ENCODE measurements around the gene KRTAP23-1. TPM values are rescaled to one million over a fixed set of nuclear protein-coding genes. Genes with fewer than 3 reads are reported as not detected.

Gene KRTAP23-1
- total RNA-seq, 1 donor: not detected

DNA sequence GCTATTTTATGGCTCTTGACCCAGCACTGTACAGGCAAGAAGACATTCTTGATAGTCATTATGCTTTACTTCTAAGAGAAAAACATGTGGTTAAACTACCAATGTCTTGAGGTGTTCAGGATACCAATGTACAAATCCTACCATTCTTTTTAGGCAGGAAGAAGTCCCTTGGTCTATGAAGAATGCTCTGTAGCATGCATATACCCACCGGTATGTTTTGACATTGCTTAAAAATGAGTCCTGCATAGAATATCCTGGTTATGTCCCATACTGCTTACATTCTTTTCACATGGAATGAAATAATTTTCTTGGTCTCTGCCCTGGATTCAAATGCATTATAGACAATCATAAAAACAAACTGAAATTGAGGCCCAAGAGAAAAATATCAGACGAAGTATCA is 15.7 kb downstream of the KRTAP23-1 start:
- TF ChIP-seq, protein P1, sequence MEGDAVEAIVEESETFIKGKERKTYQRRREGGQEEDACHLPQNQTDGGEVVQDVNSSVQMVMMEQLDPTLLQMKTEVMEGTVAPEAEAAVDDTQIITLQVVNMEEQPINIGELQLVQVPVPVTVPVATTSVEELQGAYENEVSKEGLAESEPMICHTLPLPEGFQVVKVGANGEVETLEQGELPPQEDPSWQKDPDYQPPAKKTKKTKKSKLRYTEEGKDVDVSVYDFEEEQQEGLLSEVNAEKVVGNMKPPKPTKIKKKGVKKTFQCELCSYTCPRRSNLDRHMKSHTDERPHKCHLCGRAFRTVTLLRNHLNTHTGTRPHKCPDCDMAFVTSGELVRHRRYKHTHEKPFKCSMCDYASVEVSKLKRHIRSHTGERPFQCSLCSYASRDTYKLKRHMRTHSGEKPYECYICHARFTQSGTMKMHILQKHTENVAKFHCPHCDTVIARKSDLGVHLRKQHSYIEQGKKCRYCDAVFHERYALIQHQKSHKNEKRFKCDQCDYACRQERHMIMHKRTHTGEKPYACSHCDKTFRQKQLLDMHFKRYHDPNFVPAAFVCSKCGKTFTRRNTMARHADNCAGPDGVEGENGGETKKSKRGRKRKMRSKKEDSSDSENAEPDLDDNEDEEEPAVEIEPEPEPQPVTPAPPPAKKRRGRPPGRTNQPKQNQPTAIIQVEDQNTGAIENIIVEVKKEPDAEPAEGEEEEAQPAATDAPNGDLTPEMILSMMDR (IDR thresholded peaks at IDR 0.05; ENCODE audit: extremely low read depth, low read depth, low read length): no peak
- Histone ChIP-seq H3K4me3 (ENCODE audit: insufficient read depth, low read length) (no peak overlapping the region), H3K79me2 (ENCODE audit: insufficient read depth, low read length) (no peaks in the 10 kb centered on the region), H3K9me3 (ENCODE audit: low read depth, low read length) (no peaks in the 10 kb centered on the region), H3K4me2 (ENCODE audit: insufficient read depth, low read length) (no peak overlapping the region), H3K4me1 (ENCODE audit: insufficient read depth, low read length) (no peaks in the 10 kb centered on the region), H3K36me3 (ENCODE audit: insufficient read depth, low read length) (no peaks in the 10 kb centered on the region), H3K27ac (ENCODE audit: low read depth, low read length) (no peak overlapping the region), H2AFZ (ENCODE audit: low read length) (no peak overlapping the region), H4K20me1 (ENCODE audit: insufficient read depth, low read length) (no peaks in the 10 kb centered on the region), H3K27me3 (ENCODE audit: insufficient read depth, low read length) (no peaks in the 10 kb centered on the region)
- DNase-seq (ENCODE audit: insufficient read length, low spot score, missing footprints): no peak

DNA sequence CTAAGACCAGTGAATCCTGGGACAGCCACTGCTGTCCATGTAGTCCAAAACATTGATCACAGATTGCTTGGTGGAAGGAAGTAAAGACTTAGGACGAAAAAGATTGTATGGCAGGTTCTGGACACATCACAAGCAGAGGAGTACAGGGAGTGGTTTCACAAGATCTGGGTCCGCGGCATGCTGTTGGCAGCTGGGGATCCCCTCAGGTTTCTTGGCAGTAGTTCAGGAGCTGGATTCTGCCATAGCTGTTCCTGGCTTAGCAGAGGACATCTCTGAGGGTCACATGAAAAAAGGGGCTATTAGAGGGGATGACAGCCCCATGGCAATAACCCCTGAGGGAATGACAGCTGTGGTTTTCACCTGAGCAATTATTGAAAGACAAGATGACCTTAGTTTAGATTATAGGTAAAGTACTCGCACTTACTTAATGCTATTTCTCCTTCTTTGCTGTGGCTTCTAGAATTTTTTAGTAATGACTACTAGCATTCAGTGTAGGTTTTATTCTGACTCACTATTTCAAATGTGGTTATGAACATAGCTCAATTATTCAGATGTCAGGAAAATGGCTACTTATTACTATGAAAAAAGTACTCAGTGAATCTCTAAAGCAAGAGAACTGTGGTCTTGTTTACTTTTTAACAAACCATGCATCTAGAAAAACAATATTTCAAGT is 19.1 kb downstream of the KRTAP23-1 start:
- TF ChIP-seq, protein P1 (IDR thresholded peaks at IDR 0.05; ENCODE audit: extremely low read depth, low read depth, low read length): no peak
- Histone ChIP-seq H3K4me1 (ENCODE audit: insufficient read depth, low read length) (no peaks in the 10 kb centered on the region), H4K20me1 (ENCODE audit: insufficient read depth, low read length) (no peaks in the 10 kb centered on the region), H3K27ac (ENCODE audit: low read depth, low read length) (no peak overlapping the region), H3K4me2 (ENCODE audit: insufficient read depth, low read length) (no peak overlapping the region), H3K79me2 (ENCODE audit: insufficient read depth, low read length) (no peaks in the 10 kb centered on the region), H3K9me3 (ENCODE audit: low read depth, low read length) (no peaks in the 10 kb centered on the region), H3K27me3 (ENCODE audit: insufficient read depth, low read length) (no peaks in the 10 kb centered on the region), H3K4me3 (ENCODE audit: insufficient read depth, low read length) (no peak overlapping the region), H3K36me3 (ENCODE audit: insufficient read depth, low read length) (no peaks in the 10 kb centered on the region), H2AFZ (ENCODE audit: low read length) (no peak overlapping the region)
- peak; percentile 25 for DNase-seq (ENCODE audit: insufficient read length, low spot score, missing footprints)

GRCh38 chr21:30326390-30326789 is 22.0 kb downstream of the KRTAP23-1 start:
- no peak overlapping the region for H3K4me3 ChIP-seq (ENCODE audit: insufficient read depth, low read length)
- no peak overlapping the region for H2AFZ ChIP-seq (ENCODE audit: low read length)
- H3K4me1 ChIP-seq (ENCODE audit: insufficient read depth, low read length): no peaks in the 10 kb centered on the region
- no peaks in the 10 kb centered on the region for H4K20me1 ChIP-seq (ENCODE audit: insufficient read depth, low read length)
- H3K79me2 ChIP-seq (ENCODE audit: insufficient read depth, low read length): no peaks in the 10 kb centered on the region
- H3K4me2 ChIP-seq (ENCODE audit: insufficient read depth, low read length): no peak overlapping the region
- no peaks in the 10 kb centered on the region for H3K9me3 ChIP-seq (ENCODE audit: low read depth, low read length)
- H3K27me3 ChIP-seq (ENCODE audit: insufficient read depth, low read length): no peaks in the 10 kb centered on the region
- no peak for DNase-seq (ENCODE audit: insufficient read length, low spot score, missing footprints)
- H3K36me3 ChIP-seq (ENCODE audit: insufficient read depth, low read length): no peaks in the 10 kb centered on the region
- TF ChIP-seq, protein P1 (IDR thresholded peaks at IDR 0.05; ENCODE audit: extremely low read depth, low read depth, low read length): no peak
- H3K27ac ChIP-seq (ENCODE audit: low read depth, low read length): no peak overlapping the region

GRCh38 chr21:30320215-30320614 is 28.2 kb downstream of the KRTAP23-1 start, which contains the start of gene KRTAP26-1:
Gene KRTAP26-1 (minus strand): TSS chr21:30320315. CDS start chr21:30320035, 280 bp downstream.
- no peak for DNase-seq (ENCODE audit: insufficient read length, low spot score, missing footprints)
- TF ChIP-seq, protein P1 (IDR thresholded peaks at IDR 0.05; ENCODE audit: extremely low read depth, low read depth, low read length): no peak
- Histone ChIP-seq H2AFZ (ENCODE audit: low read length) (no peak within 1 kb of the TSS), H3K4me1 (ENCODE audit: insufficient read depth, low read length) (no peaks in the 10 kb centered on the region), H3K27ac (ENCODE audit: low read depth, low read length) (no peak within 1 kb of the TSS), H3K36me3 (ENCODE audit: insufficient read depth, low read length) (no peaks in the 10 kb centered on the region), H3K27me3 (ENCODE audit: insufficient read depth, low read length) (no peaks in the 10 kb centered on the region), H3K4me3 (ENCODE audit: insufficient read depth, low read length) (no peak within 1 kb of the TSS), H3K79me2 (ENCODE audit: insufficient read depth, low read length) (no peaks in the 10 kb centered on the region), H3K4me2 (ENCODE audit: insufficient read depth, low read length) (no peak within 1 kb of the TSS), H3K9me3 (ENCODE audit: low read depth, low read length) (no peaks in the 10 kb centered on the region), H4K20me1 (ENCODE audit: insufficient read depth, low read length) (no peaks in the 10 kb centered on the region)
